D721Med (cell line): ENCODE measurements around the gene DCLK2.

Experiments
- DNase-seq: peaks from one replicate; pipeline ENCODE4 v3.0.0; 2011; ENCODE audit warnings: low spot score; ENCODE audit not compliant: insufficient read length
- FAIRE-seq: peaks from 2 replicates; lab custom pipeline; 2011; peaks lifted over from hg19 to GRCh38; lab: Jason Lieb, UNC
- TF ChIP-seq, protein P1 (sequence below): IDR thresholded peaks from 2 replicates; pipeline ENCODE4 v1.5.1; 2012; ENCODE audit warnings: mild to moderate bottlenecking, control low read depth; ENCODE audit not compliant: insufficient read depth; ENCODE audit errors: missing control alignments

DCLK2 gene

GRCh38 chr4:150164956-150165629, 86.8 kb downstream of the DCLK2 start:
- TF ChIP-seq, protein P1, sequence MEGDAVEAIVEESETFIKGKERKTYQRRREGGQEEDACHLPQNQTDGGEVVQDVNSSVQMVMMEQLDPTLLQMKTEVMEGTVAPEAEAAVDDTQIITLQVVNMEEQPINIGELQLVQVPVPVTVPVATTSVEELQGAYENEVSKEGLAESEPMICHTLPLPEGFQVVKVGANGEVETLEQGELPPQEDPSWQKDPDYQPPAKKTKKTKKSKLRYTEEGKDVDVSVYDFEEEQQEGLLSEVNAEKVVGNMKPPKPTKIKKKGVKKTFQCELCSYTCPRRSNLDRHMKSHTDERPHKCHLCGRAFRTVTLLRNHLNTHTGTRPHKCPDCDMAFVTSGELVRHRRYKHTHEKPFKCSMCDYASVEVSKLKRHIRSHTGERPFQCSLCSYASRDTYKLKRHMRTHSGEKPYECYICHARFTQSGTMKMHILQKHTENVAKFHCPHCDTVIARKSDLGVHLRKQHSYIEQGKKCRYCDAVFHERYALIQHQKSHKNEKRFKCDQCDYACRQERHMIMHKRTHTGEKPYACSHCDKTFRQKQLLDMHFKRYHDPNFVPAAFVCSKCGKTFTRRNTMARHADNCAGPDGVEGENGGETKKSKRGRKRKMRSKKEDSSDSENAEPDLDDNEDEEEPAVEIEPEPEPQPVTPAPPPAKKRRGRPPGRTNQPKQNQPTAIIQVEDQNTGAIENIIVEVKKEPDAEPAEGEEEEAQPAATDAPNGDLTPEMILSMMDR, result no peak
- no peak for FAIRE-seq

DNA sequence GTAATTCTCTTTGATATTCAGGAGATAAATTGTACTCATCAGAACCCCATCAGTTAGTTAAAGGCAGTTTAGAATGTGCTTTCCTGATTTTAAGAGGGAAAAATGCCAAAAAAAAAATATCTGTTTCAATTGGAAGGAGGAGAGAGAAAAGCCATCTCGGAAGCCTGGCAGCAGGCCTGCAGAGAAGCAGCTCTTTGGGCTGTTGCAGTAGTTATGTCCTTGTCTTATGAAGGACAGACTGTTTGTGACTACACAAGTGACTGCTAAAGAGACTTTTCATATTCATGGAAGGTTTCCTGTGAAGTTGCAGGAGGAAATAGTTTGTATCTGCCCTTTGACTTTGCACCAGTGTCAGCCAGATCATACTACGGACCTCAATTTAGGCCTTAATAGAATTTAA, 88.8 kb downstream of the DCLK2 start:
- DNase-seq (no peak), FAIRE-seq (no peak)
- TF ChIP-seq, protein P1, result no peak

More at GRCh38 chr4:150164956-150165629, 86.8 kb downstream of the DCLK2 start:
- no peak for DNase-seq

DNA sequence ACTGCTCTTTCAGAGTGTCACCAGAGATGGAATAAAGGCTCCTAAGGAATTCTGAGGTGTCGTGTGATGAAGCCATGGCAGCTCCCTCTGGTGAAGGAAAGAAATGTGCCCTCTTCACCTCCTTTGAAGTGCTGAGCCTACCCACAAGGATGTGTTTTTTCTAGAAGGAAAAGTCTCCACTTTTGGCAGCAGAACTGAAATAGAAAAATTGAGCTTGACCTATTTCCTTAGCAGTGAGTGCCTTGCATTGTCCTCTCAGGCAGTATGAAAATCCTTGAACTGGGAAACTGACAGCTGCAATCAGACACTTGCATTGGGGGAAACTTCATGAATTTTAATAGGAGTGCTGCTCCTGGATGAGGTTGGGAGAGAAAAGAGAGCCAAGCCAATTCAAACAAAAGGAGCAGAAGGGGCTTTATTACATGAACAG, 95.2 kb downstream of the DCLK2 start:
- DNase-seq, result no peak
- no peak for FAIRE-seq
- TF ChIP-seq, protein P1, result no peak

- no peak for FAIRE-seq
- TF ChIP-seq, protein P1, result no peak
- DNase-seq, result no peak
Measured at GRCh38 chr4:150173982-150174398, 95.7 kb downstream of the DCLK2 start.

DNA sequence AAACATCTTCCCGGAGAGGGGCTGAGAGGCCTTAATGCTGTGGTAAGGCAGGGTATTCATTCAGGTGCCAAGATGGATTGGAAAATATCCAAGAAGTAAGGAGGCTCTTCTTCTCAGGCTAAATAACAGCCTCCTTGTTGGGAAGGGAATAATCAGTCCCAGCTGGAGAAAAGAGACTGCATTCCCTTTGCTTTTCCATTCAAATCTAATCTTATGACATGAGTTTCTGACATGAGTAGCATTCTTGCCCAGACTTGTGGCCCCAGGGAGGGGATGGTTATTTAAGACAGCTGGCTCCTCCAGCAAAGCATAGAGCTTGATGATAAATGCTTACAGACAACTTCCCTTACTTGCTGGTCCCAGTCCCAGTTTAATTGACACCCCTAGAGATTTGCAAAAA, 98.3 kb downstream of the DCLK2 start:
- no peak for FAIRE-seq
- no peak for DNase-seq
- TF ChIP-seq, protein P1, result no peak

- DNase-seq (no peak), FAIRE-seq (no peak)
- TF ChIP-seq, protein P1, result no peak
Measured at GRCh38 chr4:150178161-150178560, 99.9 kb downstream of the DCLK2 start.

DNA sequence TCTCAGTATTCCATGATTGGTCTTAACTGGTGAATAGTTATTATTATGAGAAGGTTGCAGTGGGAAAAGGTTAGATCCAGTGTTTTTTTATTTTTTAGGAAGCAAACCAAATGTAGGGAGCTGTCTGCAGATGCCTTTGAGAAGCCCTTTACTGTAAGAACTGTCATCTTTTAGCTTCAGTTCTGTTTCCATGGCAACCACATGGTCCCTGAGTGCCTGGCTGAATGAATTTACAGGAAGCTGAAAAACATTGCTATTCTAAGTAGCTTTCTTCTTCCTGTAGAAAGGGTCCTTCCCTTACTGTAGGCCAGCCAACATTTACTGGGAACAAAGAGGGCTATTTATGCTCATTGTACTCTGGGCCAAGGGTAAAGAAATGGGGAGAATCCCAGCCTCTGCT, 103.3 kb downstream of the DCLK2 start:
- no peak for FAIRE-seq
- no peak for DNase-seq
- TF ChIP-seq, protein P1, result no peak
